ENCODE measurements around the gene MPND.

Gene MPND

GRCh38 chr19:4343370-4344307 is at the start of gene MPND:
TSS of gene MPND (plus strand) at chr19:4343562. CDS start at chr19:4343594, 32 bp downstream.
- DNase-seq (ENCODE audit: low spot score), result peak; percentile 69

GRCh38 chr19:4294389-4294788 is 49.0 kb upstream of the MPND start:
- DNase-seq (ENCODE audit: low spot score), result no peak

- no peak for DNase-seq (ENCODE audit: low spot score)
These were observed 47.2 kb upstream of the MPND start for GRCh38 chr19:4295972-4296771.

- no peak for DNase-seq (ENCODE audit: low spot score)
These were observed 45.2 kb upstream of the MPND start for GRCh38 chr19:4297901-4298809.

- DNase-seq (ENCODE audit: low spot score), result no peak
These were observed 44.4 kb upstream of the MPND start for GRCh38 chr19:4298810-4299550.

GRCh38 chr19:4300589-4300988 is 42.8 kb upstream of the MPND start:
- no peak for DNase-seq (ENCODE audit: low spot score)

GRCh38 chr19:4301590-4302242 is 41.6 kb upstream of the MPND start:
- DNase-seq (ENCODE audit: low spot score), result no peak

- no peak for DNase-seq (ENCODE audit: low spot score)
These were observed 41.1 kb upstream of the MPND start, which contains the start of gene TMIGD2 for GRCh38 chr19:4302243-4302640. TSS of gene TMIGD2 (minus strand) at chr19:4302389. CDS start at chr19:4302385, 4 bp downstream.

- no peak for DNase-seq (ENCODE audit: low spot score)
These were observed 39.4 kb upstream of the MPND start for GRCh38 chr19:4303819-4304537.

GRCh38 chr19:4304538-4305256 is 38.7 kb upstream of the MPND start, which contains the start of gene FSD1:
TSS of gene FSD1 (plus strand) at chr19:4304598. CDS start at chr19:4304747, 149 bp downstream.
- peak; percentile 77 for DNase-seq (ENCODE audit: low spot score)

GRCh38 chr19:4305257-4305612 is 38.1 kb upstream of the MPND start:
- no peak for DNase-seq (ENCODE audit: low spot score)

GRCh38 chr19:4305659-4306058 is 37.7 kb upstream of the MPND start:
- no peak for DNase-seq (ENCODE audit: low spot score)

- no peak for DNase-seq (ENCODE audit: low spot score)
These were observed 32.9 kb upstream of the MPND start for GRCh38 chr19:4310247-4311121.

GRCh38 chr19:4313847-4314490 is 29.4 kb upstream of the MPND start:
- no peak for DNase-seq (ENCODE audit: low spot score)

- DNase-seq (ENCODE audit: low spot score), result no peak
These were observed 26.4 kb upstream of the MPND start for GRCh38 chr19:4316956-4317355.

GRCh38 chr19:4318460-4318859 is 24.9 kb upstream of the MPND start:
- DNase-seq (ENCODE audit: low spot score), result no peak

- no peak for DNase-seq (ENCODE audit: low spot score)
These were observed 24.2 kb upstream of the MPND start for GRCh38 chr19:4319067-4319718.

Data from HuH-7 (cell line).